VCaP (cell line): ENCODE results near the gene BTN2A1.

Source experiments
- H3K27ac ChIP-seq: fragments of 450-650 bp; 2 replicates; pipeline ENCODE4 v1.5.1; 2017
- CTCF ChIP-seq: fragments of 450-650 bp; conservative IDR thresholded peaks from 2 replicates; pipeline ENCODE4 v1.5.1; 2017; ENCODE audit warnings: mild to moderate bottlenecking, moderate library complexity

The BTN2A1 gene

DNA sequence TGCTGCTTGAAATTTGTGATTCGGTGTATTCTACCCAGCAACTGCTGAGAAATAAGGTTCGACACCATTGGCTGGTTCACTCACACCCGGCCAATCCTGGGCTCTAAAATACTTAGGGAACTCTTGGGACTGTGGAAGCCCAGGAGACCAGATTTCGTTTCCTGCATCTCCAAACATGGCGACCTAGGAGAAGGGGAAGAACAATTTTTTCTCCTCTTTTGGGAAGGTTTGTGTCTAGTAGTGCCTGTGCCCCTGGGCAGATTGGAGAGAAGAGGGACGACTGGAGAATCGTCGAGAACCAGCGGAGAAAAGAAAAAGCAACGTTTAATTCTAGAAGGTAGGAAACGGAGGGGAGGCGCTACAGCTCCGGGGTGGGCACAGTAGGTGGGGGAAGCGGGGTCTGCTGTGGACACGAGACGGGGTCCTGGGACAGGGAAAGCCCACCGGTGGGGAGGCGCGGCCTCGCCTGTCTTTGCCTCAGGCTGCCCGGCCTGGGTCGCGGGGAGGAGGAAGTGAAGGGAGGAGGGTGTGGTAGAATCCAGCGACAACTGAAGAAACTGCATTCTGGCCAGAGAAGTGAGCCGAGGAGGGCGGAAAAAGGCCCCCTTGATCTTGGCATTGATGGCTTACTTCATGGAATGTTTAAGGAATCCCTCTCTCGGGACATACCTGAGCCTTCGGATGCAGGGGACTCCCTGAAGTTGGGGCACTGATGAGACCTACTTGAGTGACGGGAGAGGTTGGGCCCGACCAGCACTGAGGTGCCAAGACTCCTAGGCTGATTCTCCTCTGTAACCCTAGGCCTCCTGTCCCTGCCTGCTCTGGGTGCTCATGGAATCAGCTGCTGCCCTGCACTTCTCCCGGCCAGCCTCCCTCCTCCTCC lies at the start of gene BTN2A1:
BTN2A1 (plus strand) TSS at position 150 of the 883 bp plus-strand sequence; CDS start at position 832, 682 bp downstream.
- H3K27ac ChIP-seq: peak within 1 kb of the TSS; percentile 91

GRCh38 chr6:26408828-26409730 lies 48.7 kb upstream of the BTN2A1 start:
- no peak overlapping the region for H3K27ac ChIP-seq
- TF ChIP-seq CTCF: no peak

More for the DNA sequence above, at the start of gene BTN2A1:
- TF ChIP-seq CTCF: peak; percentile 16

- H3K27ac ChIP-seq: no peak overlapping the region
- TF ChIP-seq CTCF: no peak
Observed at GRCh38 chr6:26411751-26412150, 46.0 kb upstream of the BTN2A1 start.

DNA sequence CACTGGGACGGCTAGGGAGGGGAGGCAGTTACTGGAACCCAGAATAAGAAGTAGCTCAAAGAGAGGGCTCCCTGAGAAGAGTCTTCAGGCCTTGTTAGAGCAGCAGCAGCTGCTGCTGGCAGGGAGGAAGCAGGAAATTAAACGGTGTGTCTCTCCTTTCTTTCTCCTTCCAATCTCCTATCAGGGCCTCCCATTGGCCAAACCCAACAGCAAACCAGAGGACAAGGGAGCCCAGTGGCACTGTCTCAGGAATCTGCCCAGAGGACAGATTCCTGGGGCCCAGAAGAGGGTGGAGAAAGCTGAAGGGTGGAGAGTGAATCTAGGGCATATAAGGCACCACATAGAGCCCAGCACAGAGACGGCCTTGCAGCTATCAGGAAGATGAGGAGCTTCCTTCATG lies 45.5 kb upstream of the BTN2A1 start:
- TF ChIP-seq CTCF: no peak
- no peak overlapping the region for H3K27ac ChIP-seq

GRCh38 chr6:26412954-26413353 lies 44.8 kb upstream of the BTN2A1 start:
- TF ChIP-seq CTCF: no peak

DNA sequence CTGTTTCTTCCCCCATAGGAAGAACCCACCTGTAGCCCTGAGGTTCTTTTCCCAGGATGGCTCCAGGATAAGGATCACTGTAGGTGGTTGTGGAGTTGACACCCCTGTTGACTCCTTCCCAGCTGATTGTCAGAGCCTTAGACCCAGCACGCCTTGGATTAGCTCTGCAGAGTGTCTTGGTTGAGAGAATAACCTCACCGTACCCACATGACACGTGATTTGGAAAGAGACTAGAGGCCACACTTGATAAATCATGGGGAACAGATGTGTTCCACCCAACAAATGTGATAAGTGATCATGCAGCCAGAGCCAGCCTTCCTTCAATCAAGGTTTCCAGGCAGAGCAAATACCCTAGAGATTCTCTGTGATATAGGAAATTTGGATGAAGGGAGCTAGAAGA lies 43.5 kb upstream of the BTN2A1 start:
- H3K27ac ChIP-seq: no peak overlapping the region
- no peak for TF ChIP-seq CTCF

More at GRCh38 chr6:26412954-26413353, 44.8 kb upstream of the BTN2A1 start:
- H3K27ac ChIP-seq: no peak overlapping the region

- TF ChIP-seq CTCF: no peak
- H3K27ac ChIP-seq: no peak overlapping the region
Observed at GRCh38 chr6:26415036-26415614, 42.6 kb upstream of the BTN2A1 start.
